HG03521 (cell line): Measurements from ENCODE around the gene TLR6.
"Not testable (repeated sequence)": the region's sequence is repeated elsewhere in the genome, so short reads cannot be mapped to it uniquely, and the experiment has no call there.

ENCODE experiments used
- ATAC-seq: cut with Tn5 transposase; IDR thresholded peaks from one replicate; pipeline ENCODE4 v1.9.1; 2021; ENCODE audit warnings: mild to moderate bottlenecking, moderate library complexity; ENCODE audit not compliant: unreplicated experiment

TLR6 gene

GRCh38 chr4:38791010-38791409, 65.6 kb downstream of the TLR6 start:
- ATAC-seq = no peak

- no peak for ATAC-seq
Observed at GRCh38 chr4:38788317-38788716, 68.3 kb downstream of the TLR6 start.

GRCh38 chr4:38787693-38788092, 68.9 kb downstream of the TLR6 start:
- ATAC-seq = no peak

GRCh38 chr4:38785901-38786402, 70.7 kb downstream of the TLR6 start:
- peak; percentile 49 for ATAC-seq

- ATAC-seq = no peak
Observed at GRCh38 chr4:38785041-38785790, 71.4 kb downstream of the TLR6 start.

GRCh38 chr4:38784141-38784540, 72.5 kb downstream of the TLR6 start:
- ATAC-seq = no peak

- ATAC-seq = no peak
Observed at GRCh38 chr4:38783109-38783460, 73.5 kb downstream of the TLR6 start.

- peak; percentile 49 for ATAC-seq
Observed at GRCh38 chr4:38782452-38783108, 74.0 kb downstream of the TLR6 start, which contains the start of gene TLR10. TSS of gene TLR10 (minus strand) at chr4:38782990. CDS start at chr4:38775590, 7,400 bp downstream.

- no peak for ATAC-seq
Observed at GRCh38 chr4:38781854-38782261, 74.8 kb downstream of the TLR6 start.

GRCh38 chr4:38780833-38781484, 75.7 kb downstream of the TLR6 start:
- ATAC-seq = no peak

GRCh38 chr4:38779790-38780189, 76.8 kb downstream of the TLR6 start:
- ATAC-seq = no peak

- ATAC-seq = not testable (repeated sequence)
Observed at GRCh38 chr4:38777925-38778324, 78.7 kb downstream of the TLR6 start.

- ATAC-seq = no peak
Observed at GRCh38 chr4:38775326-38775725, 81.3 kb downstream of the TLR6 start.

- ATAC-seq = no peak
Observed at GRCh38 chr4:38774181-38774955, 82.2 kb downstream of the TLR6 start.
